GM12872 (cell line): ENCODE data around the gene CDHR1.

Source experiments
- TF ChIP-seq, protein P1 (sequence below): IDR thresholded peaks from 3 replicates; pipeline ENCODE4 v1.5.1; 2011; ENCODE audit warnings: low read depth, mild to moderate bottlenecking, low read length, moderate library complexity; ENCODE audit not compliant: insufficient read depth

Gene CDHR1

DNA sequence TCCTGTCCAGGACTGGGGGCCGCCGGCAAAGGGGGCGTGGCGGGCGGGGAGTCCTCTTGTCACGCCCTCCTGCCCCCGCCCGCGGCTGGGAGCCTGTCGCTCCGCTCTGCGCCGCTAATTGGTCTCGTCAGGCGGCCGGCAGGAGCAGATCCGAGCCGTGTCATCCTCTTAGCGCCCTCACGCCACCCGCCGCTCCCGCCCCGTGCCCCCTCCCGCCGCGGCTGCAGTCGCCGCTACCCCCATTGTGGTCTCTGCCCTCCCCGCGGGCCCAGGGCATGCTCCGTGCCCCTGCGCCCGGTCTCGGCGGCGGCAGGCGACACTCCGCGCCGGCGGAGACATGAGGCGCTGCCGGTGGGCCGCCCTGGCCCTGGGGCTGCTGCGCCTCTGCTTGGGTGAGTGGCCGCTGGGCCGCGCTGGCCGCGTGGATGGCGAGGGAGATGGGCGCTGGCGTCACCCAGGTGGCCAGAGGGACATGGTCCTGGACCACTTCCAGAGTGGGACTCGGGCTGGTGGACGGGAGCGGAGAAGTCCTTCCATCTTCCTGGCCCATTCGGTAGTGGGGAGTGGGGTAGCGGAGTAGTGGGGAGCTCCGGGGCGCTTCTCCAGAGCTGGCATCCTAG lies at the start of gene CDHR1:
Gene CDHR1 (plus strand): TSS at position 114 of the 620 bp plus-strand sequence. CDS start 224 bp downstream, at position 338.
- TF ChIP-seq, protein P1, sequence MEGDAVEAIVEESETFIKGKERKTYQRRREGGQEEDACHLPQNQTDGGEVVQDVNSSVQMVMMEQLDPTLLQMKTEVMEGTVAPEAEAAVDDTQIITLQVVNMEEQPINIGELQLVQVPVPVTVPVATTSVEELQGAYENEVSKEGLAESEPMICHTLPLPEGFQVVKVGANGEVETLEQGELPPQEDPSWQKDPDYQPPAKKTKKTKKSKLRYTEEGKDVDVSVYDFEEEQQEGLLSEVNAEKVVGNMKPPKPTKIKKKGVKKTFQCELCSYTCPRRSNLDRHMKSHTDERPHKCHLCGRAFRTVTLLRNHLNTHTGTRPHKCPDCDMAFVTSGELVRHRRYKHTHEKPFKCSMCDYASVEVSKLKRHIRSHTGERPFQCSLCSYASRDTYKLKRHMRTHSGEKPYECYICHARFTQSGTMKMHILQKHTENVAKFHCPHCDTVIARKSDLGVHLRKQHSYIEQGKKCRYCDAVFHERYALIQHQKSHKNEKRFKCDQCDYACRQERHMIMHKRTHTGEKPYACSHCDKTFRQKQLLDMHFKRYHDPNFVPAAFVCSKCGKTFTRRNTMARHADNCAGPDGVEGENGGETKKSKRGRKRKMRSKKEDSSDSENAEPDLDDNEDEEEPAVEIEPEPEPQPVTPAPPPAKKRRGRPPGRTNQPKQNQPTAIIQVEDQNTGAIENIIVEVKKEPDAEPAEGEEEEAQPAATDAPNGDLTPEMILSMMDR = no peak

DNA sequence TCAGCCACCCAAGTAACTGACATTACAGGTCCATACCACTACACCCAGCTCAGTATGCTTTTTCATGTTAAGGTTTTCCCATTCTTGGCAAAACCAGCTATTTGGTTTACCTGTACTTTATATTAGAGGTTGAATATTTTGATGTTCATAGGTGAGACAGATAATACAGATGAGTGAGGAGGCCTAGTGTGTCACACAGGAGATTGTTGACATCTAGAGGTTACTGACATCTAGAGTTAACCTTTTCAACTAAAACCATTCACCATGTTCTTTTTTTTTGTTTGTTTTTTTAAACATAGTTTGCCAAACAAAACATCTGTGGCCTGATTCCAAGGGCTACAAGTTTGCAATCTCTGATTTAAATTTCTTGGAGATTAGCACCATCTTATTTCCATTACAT lies 47.0 kb upstream of the CDHR1 start:
- TF ChIP-seq, protein P1 = no peak

DNA sequence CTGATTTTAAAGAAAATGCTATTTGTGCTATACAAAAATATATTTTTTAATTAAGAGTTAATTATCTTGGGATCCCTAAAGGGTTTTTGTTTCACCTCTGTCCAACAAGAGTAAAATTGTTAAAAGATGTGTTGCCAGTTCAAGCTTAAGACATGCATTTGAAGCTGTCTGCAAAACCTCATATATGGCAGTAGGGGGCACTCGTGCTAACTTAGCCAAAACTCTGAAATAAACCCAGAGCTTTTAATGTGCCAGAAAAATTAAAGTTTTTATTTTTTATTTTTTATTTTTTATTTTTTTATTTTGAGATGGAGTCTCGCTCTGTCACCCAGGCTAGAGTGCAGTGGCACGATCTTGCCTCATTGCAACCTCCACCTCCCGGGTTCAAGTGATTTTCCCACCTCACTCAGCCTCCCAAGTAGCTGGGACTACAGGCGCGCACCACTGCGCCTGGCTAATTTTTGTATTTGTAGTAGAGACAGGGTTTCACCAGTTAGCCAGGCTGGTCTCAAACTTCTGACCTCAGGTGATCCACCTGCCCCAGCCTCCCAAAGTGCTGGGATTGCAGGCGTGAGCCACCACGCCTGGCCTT lies 46.2 kb upstream of the CDHR1 start:
- TF ChIP-seq, protein P1 = peak; percentile 59; the same call in 2 of the 3 replicates

DNA sequence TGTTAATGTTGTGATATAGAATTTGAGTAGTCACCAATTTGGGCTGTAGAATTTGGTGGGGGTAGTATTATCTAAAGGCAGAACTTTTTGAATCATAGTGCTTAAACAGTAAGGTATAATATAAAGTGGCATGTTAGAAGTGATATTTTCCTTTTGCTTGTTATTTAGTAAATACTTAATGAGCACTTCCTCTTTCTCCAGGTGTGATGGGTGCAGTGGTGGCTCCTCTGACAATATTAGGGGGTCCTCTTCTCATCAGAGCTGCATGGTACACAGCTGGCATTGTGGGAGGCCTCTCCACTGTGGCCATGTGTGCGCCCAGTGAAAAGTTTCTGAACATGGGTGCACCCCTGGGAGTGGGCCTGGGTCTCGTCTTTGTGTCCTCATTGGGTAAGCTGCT lies 44.5 kb upstream of the CDHR1 start:
- TF ChIP-seq, protein P1 = no peak

DNA sequence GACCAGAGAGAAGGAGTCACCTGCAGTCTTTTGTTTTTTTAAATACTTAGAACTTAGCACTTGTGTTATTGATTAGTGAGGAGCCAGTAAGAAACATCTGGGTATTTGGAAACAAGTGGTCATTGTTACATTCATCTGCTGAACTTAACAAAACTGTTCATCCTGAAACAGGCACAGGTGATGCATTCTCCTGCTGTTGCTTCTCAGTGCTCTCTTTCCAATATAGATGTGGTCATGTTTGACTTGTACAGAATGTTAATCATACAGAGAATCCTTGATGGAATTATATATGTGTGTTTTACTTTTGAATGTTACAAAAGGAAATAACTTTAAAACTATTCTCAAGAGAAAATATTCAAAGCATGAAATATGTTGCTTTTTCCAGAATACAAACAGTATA lies 41.6 kb upstream of the CDHR1 start:
- TF ChIP-seq, protein P1 = no peak

DNA sequence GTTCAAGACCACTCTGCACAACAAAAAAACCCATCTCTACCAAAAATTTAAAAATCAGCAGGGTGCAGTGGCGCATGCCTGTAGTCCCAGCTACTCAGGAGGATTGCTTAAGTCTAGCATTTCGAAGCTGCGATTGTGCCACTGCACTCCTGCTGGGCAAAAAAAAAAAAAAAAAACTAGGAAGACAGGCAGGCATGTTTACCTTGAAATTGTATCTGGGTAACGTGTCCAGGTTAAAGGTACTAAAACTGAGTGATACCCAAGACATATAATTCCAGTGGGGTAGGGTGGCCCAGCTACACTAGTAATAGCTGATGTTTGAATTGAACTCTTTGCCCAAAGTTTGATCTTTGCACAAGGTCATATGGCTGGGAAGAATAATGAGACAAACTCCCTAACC lies 38.8 kb upstream of the CDHR1 start:
- TF ChIP-seq, protein P1 = no peak

DNA sequence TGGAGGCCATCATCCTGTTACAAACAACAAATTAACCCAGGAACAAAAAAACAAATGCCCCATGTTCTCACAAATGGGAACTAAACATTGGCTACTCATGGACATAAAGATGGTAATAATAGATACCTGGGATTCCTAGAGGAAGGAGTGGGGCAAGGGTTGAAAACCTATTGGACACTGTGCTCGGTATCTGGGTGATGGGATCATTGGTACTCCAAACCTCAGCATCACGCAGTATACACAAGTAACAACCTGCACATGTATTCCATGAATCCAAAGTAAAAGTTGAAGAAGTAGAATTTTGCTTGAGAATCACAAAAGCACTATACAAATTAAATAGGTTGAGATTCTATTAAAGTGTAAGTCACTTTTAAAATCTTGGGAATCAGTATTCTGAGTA lies 38.3 kb upstream of the CDHR1 start:
- TF ChIP-seq, protein P1 = no peak

DNA sequence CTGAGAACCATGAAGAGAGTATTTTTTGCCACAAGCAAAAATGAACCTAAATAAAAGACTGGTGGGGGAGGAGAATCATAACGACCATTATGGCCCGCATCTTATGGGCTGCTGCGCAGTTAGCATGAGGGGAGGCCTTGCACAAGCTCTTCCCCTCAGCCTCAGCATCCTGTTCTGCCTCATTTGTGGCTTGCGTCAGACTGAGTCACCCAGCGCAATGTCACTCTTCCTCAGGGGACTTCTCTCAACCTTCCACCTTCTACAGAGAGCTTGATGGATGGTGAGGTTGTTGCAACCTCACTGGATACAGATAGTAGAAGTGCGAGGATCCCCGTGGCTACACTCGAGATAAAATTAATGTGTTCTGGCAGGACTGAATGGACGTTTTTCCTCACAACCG lies 37.6 kb upstream of the CDHR1 start:
- TF ChIP-seq, protein P1 = no peak
